HepG2 (cell line): ENCODE measurements around the gene CHMP4B. TPM values are rescaled to one million over a fixed set of nuclear protein-coding genes. Genes with fewer than 3 reads are reported as not detected.

Experiments
- ATAC-seq: fragments of 200-7000 bp; cut with Tn5 transposase; 3 replicates; pipeline ENCODE4 v1.9.1; 2020; ENCODE audit warnings: mild to moderate bottlenecking, moderate library complexity
- BruUV-seq: library from RNA; stranded (reverse); fragments of 400-500 nt; replicated peaks from 2 replicates; lab custom pipeline; 2021; lab: Mats Ljungman, UMichigan
- CTCF ChIA-PET: fragments of 300-600 bp; formaldehyde crosslinking; extraction: SDS; loops from one replicate; lab custom pipeline; 2021; ENCODE audit warnings: low total read pairs, inconsistent platforms, low intra/inter-chr PET ratio; lab: Yijun Ruan, JAX
- POLR2A ChIA-PET: fragments of 350-600 bp; sonication (Branson Sonifier 250); formaldehyde crosslinking; loops from one replicate; lab custom pipeline; 2020; ENCODE audit warnings: antibody characterized with exemption, inconsistent platforms; lab: Yijun Ruan, JAX
- DNase-seq: peaks from one replicate; pipeline ENCODE4 v3.0.0-alpha.2; 2015; ENCODE audit warnings: low spot score
- FAIRE-seq: peaks from 3 replicates; lab custom pipeline; 2011; peaks lifted over from hg19 to GRCh38; lab: Jason Lieb, UNC
- H2AFZ ChIP-seq: one replicate; pipeline ENCODE4 v1.6.1; 2011; ENCODE audit warnings: low read length, inconsistent platforms
- H3K27ac ChIP-seq: fragments of 300-600 bp; 3 replicates; pipeline ENCODE4 v1.8.0; 2011; ENCODE audit warnings: mixed run types, mild to moderate bottlenecking, mixed read lengths, low read length, inconsistent platforms; ENCODE audit not compliant: insufficient read depth; ENCODE audit errors: extremely low read length
- H3K27me3 ChIP-seq, 2 experiments: fragments of 200-600 bp in 1 of 2; 2 replicates in 1 of 2; 3 replicates in 1 of 2; pipeline versions ENCODE4 v1.6.0 to v1.8.0; 2011; ENCODE audit warnings: low read length in 2 of 2, mild to moderate bottlenecking in 2 of 2, moderate library complexity in 2 of 2, inconsistent platforms in 1 of 2; ENCODE audit not compliant: insufficient read depth in 2 of 2, control insufficient read depth in 1 of 2
- H3K36me3 ChIP-seq, 2 experiments: fragments of 200-600 bp in 1 of 2; replicated peaks in 1 of 2; 2 replicates in 1 of 2; 3 replicates in 1 of 2; pipeline versions ENCODE4 v1.5.1 to v1.8.0; 2011; ENCODE audit warnings: low read length in 2 of 2, inconsistent platforms in 1 of 2; ENCODE audit not compliant: insufficient read depth in 2 of 2, control insufficient read depth in 1 of 2
- H3K4me1 ChIP-seq: 2 replicates; pipeline ENCODE4 v1.5.1; 2012; ENCODE audit warnings: low read length, inconsistent platforms; ENCODE audit not compliant: insufficient read depth
- H3K4me2 ChIP-seq: 2 replicates; pipeline ENCODE4 v1.6.0; 2011; ENCODE audit warnings: low read depth, low read length, inconsistent platforms
- H3K4me3 ChIP-seq, 3 experiments: fragments of 200-600 bp in 1 of 3; sonication (generic), shearing (Covaris generic) in 1 of 3; replicated peaks in 1 of 3; 2 replicates each; pipeline ENCODE4 v1.5.1; 2011 to 2016; ENCODE audit warnings: low read length in 3 of 3, inconsistent platforms in 2 of 3, low read depth in 2 of 3, mild to moderate bottlenecking in 2 of 3, control low read depth in 1 of 3, mixed read lengths in 1 of 3; ENCODE audit not compliant: insufficient read depth in 1 of 3
- H3K79me2 ChIP-seq: one replicate; pipeline ENCODE4 v1.6.1; 2011; ENCODE audit warnings: low read length, inconsistent platforms; ENCODE audit not compliant: insufficient read depth
- H3K9ac ChIP-seq: 2 replicates; pipeline ENCODE4 v1.6.0; 2011; ENCODE audit warnings: mild to moderate bottlenecking, low read depth, low read length, inconsistent platforms; ENCODE audit not compliant: insufficient read depth
- H3K9me3 ChIP-seq: 2 replicates; pipeline ENCODE4 v1.5.1; 2012; ENCODE audit warnings: mild to moderate bottlenecking, low read length
- H4K20me1 ChIP-seq: 2 replicates; pipeline ENCODE4 v1.6.0; 2011; ENCODE audit warnings: inconsistent platforms, mild to moderate bottlenecking, low read length, moderate library complexity; ENCODE audit not compliant: insufficient read depth
- EED ChIP-seq: sonication (generic); formaldehyde crosslinking; IDR thresholded peaks from 2 replicates; pipeline ENCODE4 v1.5.0; 2020; ENCODE audit warnings: mild to moderate bottlenecking, missing genetic modification reagents
- HNF4A ChIP-seq: sonication (generic); formaldehyde crosslinking; IDR thresholded peaks from 2 replicates; pipeline ENCODE4 v1.4.0; 2020; ENCODE audit warnings: missing genetic modification reagents
- TRIM22 ChIP-seq: fragments of 450-650 bp; IDR thresholded peaks from 2 replicates; pipeline ENCODE4 v1.6.1; 2017
- ZKSCAN1 ChIP-seq: fragments of 150-350 bp; IDR thresholded peaks from 2 replicates; pipeline ENCODE4 v1.6.1; 2014; ENCODE audit warnings: low read length
- ZNF260 ChIP-seq: sonication (generic); formaldehyde crosslinking; IDR thresholded peaks from 2 replicates; pipeline ENCODE4 v1.4.0; 2020; ENCODE audit warnings: missing genetic modification reagents, low read depth, mild to moderate bottlenecking, borderline replicate concordance
- ZNF773 ChIP-seq: sonication (generic); formaldehyde crosslinking; IDR thresholded peaks from 2 replicates; pipeline ENCODE4 v1.4.0; 2020; ENCODE audit warnings: missing genetic modification reagents, borderline replicate concordance
- WGBS: methylation state at CpG from one replicate; pipeline ENCODE4 v1.1.6; 2017; ENCODE audit warnings: low lambda C conversion rate; 5-methylcytosine and 5-hydroxymethylcytosine counted together
- in situ Hi-C: cut with HindIII; loops from 2 replicates; pipeline ENCODE4 v1.10.0; 2017; ENCODE audit warnings: low pct_unique_long_range_greater_than_20kb; ENCODE audit not compliant: extremely low pct_ligation_motif_present
- intact Hi-C: fragments of 100-400 bp; cut with micrococcal nuclease; formaldehyde crosslinking; loops from one replicate; pipeline ENCODE4 v1.10.0; 2022; ENCODE audit not compliant: unreplicated experiment
- polyA plus RNA-seq, 8 experiments: library from polyadenylated mRNA; depleted of rRNA in 3 of 8; stranded (reverse) in 7 of 8; unstranded in 1 of 8; fragments of >200 nt; fragmentation: Illumina TruSeq in 4 of 8; extraction: Trizol in 4 of 8; gene quantifications; 2 replicates each; pipeline versions ENCODE4 v1.2.1 to v1.2.3, GENCODE V29; 2011 to 2016; ENCODE audit warnings: low read depth in 4 of 8, missing spikeins in 1 of 8, mixed read lengths in 1 of 8; ENCODE audit not compliant: insufficient read depth in 1 of 8
- total RNA-seq, 5 experiments: library from RNA; depleted of rRNA; stranded (reverse); fragments of >200 nt; fragmentation: Illumina TruSeq; extraction: Trizol; gene quantifications; 2 replicates each; pipeline ENCODE4 v1.2.3, GENCODE V29; 2016; ENCODE audit warnings: low read depth in 1 of 5
- TF ChIP-seq, protein P1 (sequence below): sonication (generic); formaldehyde crosslinking; IDR thresholded peaks from 2 replicates; pipeline ENCODE4 v1.9.0; 2021; ENCODE audit warnings: missing genetic modification reagents, borderline replicate concordance
- TF ChIP-seq, protein P2 (sequence below): sonication (generic); formaldehyde crosslinking; IDR thresholded peaks from 2 replicates; pipeline ENCODE4 v1.8.0; 2022; ENCODE audit warnings: mild to moderate bottlenecking, missing genetic modification reagents

CHMP4B gene
- total and polyA plus RNA-seq, 2 of the 13 experiments (the other 11 are each of a cell fraction or from before 2014, with no cell fraction given) = 40.1 to 45.6 TPM

- ChIA-PET POLR2A (no interaction called here), CTCF (no interaction called here)
- H3K9me3 ChIP-seq = no peaks in the 10 kb centered on the region
- no peak overlapping the region for H3K4me2 ChIP-seq
- H3K27me3 ChIP-seq = peaks cover 10 to 86% of the 10 kb centered on the region in 2 experiments
- 24% methylated on average over 6 of the region's 6 CpGs for WGBS
- H4K20me1 ChIP-seq = no peaks in the 10 kb centered on the region
- FAIRE-seq = no peak
- ATAC-seq = no peak
- no TSS peak for BruUV-seq
- no peak overlapping the region for H2AFZ ChIP-seq
- no peak for DNase-seq
- intact Hi-C loops = no loop called here
- peaks cover 10% of the 10 kb centered on the region; the same call in 1 of the 2 replicates for H3K4me1 ChIP-seq
- H3K4me3 ChIP-seq = no peak overlapping the region
- in situ Hi-C loops = no loop called here
- no peak overlapping the region for H3K9ac ChIP-seq
- H3K36me3 ChIP-seq = no peaks in the 10 kb centered on the region
- H3K27ac ChIP-seq = no peak overlapping the region
- H3K79me2 ChIP-seq = no peaks in the 10 kb centered on the region
- TF ChIP-seq TRIM22 = no peak
- TF ChIP-seq, protein P1, sequence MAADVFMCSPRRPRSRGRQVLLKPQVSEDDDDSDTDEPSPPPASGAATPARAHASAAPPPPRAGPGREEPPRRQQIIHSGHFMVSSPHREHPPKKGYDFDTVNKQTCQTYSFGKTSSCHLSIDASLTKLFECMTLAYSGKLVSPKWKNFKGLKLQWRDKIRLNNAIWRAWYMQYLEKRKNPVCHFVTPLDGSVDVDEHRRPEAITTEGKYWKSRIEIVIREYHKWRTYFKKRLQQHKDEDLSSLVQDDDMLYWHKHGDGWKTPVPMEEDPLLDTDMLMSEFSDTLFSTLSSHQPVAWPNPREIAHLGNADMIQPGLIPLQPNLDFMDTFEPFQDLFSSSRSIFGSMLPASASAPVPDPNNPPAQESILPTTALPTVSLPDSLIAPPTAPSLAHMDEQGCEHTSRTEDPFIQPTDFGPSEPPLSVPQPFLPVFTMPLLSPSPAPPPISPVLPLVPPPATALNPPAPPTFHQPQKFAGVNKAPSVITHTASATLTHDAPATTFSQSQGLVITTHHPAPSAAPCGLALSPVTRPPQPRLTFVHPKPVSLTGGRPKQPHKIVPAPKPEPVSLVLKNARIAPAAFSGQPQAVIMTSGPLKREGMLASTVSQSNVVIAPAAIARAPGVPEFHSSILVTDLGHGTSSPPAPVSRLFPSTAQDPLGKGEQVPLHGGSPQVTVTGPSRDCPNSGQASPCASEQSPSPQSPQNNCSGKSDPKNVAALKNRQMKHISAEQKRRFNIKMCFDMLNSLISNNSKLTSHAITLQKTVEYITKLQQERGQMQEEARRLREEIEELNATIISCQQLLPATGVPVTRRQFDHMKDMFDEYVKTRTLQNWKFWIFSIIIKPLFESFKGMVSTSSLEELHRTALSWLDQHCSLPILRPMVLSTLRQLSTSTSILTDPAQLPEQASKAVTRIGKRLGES (CRISPR knock-in tag) = no peak
- TF ChIP-seq ZNF773 (CRISPR knock-in tag) = no peak
- TF ChIP-seq, protein P2, sequence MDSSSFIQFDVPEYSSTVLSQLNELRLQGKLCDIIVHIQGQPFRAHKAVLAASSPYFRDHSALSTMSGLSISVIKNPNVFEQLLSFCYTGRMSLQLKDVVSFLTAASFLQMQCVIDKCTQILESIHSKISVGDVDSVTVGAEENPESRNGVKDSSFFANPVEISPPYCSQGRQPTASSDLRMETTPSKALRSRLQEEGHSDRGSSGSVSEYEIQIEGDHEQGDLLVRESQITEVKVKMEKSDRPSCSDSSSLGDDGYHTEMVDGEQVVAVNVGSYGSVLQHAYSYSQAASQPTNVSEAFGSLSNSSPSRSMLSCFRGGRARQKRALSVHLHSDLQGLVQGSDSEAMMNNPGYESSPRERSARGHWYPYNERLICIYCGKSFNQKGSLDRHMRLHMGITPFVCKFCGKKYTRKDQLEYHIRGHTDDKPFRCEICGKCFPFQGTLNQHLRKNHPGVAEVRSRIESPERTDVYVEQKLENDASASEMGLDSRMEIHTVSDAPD (CRISPR knock-in tag) = no peak
- no peak for TF ChIP-seq ZNF260 (CRISPR knock-in tag)
- peak; percentile 89 for TF ChIP-seq ZKSCAN1
- TF ChIP-seq HNF4A (CRISPR knock-in tag) = no peak
- TF ChIP-seq EED (CRISPR knock-in tag) = 0 out of 2 replicates have a peak, but pooled peaks have one; percentile 47
Measured at GRCh38 chr20:33868595-33868994, 57.4 kb downstream of the CHMP4B start.
